GM19452 (cell line): Measurements from ENCODE around the gene EDIL3.
"Not testable (repeated sequence)": the region's sequence is repeated elsewhere in the genome, so short reads cannot be mapped to it uniquely, and the experiment has no call there.

ENCODE experiments used
- ATAC-seq: cut with Tn5 transposase; IDR thresholded peaks from one replicate; pipeline ENCODE4 v1.9.1; 2021; ENCODE audit not compliant: unreplicated experiment

The EDIL3 gene

DNA sequence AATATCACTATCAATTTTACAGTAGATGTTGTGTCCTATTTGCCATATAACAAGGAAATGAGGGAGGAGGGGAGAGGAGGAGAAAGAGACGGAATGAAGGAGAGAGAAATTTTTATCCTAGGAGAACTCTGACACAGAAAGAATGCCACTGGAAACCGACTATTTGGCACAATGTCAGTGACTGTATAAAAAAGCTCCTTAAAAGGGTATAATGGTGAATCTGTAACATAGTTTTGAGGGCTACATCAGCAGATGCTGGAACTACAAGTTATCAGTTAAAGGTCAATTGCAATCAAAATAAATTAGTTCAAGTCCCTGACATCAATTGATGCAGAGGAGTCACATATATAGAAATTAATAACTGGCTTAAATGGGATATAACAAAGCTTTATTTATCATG, 5.7 kb downstream of the EDIL3 start:
- ATAC-seq, result no peak

DNA sequence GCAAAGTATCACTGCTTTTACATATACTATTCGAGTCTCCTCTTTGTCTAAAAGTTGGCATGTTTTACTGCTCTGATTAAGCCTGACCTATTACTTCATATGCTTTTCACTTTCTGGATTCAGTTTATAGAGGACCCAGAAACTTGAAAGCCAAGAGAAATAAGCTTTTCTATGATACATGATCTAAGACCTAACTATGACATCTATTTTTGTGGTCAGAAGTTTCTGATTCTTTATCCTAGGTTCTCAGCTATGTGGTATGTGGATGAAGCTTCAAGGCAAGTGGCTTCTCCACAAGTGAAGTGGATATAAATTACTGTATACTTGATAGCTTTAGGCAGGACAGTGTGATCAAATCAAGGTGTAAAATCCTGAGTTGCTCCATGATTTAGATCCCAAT, 6.3 kb downstream of the EDIL3 start:
- ATAC-seq, result no peak

- ATAC-seq, result no peak
Observed at GRCh38 chr5:84376346-84376745, 8.3 kb downstream of the EDIL3 start.

- ATAC-seq, result no peak
Observed at GRCh38 chr5:84374568-84374967, 10.1 kb downstream of the EDIL3 start.

GRCh38 chr5:84373506-84373905, 11.2 kb downstream of the EDIL3 start:
- no peak for ATAC-seq

GRCh38 chr5:84372066-84372695, 12.5 kb downstream of the EDIL3 start:
- ATAC-seq, result no peak

GRCh38 chr5:84370176-84370575, 14.5 kb downstream of the EDIL3 start:
- ATAC-seq, result no peak

DNA sequence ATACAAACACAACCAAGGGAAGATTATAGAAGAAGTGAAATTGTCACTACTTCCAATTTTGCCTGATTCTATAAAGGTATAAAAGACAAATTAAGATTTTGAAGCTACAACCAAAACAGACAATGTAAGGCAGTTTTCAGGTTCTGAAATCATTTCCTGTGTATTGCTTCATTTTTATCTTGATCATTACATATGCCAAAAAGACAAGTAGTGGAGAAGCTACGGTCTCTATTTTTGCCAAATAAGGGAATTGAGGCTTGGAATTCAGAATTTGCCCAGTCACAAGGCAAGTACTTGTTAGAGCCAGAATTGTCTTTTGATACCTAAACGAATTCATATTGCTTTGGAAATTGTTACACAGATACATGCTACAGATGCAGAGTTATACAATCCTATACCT, 20.6 kb downstream of the EDIL3 start:
- no peak for ATAC-seq

DNA sequence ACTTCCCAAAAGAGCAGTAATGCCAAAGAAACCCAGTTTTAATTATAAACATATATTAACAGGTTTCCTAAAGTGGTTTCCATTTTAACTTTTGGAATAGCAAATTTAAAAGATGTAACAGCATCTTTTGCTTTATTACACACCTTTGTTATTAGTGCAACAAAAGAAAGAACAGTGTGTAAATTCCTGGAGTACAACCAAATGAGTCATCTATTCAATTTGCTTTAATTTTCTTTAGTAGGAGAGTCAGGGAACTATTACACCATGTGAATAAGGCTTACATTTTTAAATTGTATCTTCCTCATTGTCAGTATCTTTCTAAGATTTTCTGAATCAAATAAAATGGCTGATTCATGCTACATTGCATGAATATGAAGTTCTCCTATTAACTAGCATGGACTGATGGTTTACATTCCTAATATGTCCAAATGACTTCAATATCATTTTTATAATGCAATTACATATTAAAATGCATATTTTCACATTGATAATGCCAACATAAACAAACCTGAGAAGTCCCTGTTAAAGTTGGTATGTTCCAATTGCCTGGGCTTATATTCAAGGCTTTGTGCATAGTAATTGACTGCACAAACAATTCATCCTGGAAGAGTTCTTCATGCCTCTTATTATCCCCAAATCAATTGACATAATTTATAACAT, 22.5 kb downstream of the EDIL3 start:
- ATAC-seq, result no peak

DNA sequence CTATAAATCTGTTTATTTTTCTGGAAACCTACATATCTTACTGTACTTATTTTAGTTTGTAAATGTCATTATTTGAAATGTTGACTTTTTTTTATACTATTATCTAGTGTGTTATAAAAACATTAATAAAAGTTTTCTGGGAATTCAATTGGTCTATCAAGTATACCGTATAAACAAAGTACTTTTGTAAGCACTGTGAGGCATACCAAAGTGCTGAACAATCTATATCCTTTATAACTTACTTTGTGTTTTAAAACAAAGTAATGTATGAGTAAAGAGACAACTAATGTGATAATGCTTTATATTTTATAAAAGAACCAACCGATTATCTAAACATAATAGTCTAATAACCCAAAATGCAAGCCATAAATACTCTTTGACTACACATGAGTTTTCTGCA, 23.1 kb downstream of the EDIL3 start:
- no peak for ATAC-seq

DNA sequence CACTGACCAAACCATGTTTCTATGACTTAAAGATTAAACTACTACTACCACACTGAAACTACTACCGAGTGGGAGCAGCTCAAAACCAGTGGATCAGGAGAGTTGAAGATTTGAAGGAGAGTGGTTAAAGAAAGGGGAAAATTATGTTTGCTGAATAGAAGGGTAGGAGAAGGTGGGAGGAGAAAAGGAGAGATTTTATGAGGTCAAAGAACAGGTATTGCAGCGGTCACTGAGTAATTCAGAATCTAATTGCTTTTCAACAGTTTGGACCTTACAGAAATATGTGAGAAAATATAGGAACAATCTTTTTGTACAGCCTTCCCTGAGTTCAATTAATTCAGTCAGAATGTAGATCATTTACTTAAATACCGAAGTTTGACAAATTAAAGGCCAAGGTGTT, 24.6 kb downstream of the EDIL3 start:
- no peak for ATAC-seq

DNA sequence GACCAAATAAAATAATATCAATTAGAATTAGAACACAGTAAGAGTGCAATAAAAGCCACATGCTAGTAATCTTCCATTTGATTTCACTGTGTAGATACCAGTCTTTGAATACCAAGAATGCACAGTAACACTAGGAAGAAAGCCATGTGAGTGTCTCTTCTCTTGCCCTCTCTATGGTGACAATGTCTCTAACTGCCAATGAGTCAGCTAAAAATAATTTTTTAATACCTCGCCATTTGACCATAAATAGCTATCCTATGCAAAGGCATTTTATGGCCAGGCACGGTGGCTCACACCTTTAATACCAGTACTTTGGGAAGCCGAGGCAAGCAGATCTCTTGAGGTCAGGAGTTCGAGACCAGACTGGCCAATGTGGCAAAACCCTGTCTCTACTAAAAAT, 30.6 kb downstream of the EDIL3 start:
- ATAC-seq, result no peak

- no peak for ATAC-seq
Observed at GRCh38 chr5:84344788-84345187, 39.9 kb downstream of the EDIL3 start.

DNA sequence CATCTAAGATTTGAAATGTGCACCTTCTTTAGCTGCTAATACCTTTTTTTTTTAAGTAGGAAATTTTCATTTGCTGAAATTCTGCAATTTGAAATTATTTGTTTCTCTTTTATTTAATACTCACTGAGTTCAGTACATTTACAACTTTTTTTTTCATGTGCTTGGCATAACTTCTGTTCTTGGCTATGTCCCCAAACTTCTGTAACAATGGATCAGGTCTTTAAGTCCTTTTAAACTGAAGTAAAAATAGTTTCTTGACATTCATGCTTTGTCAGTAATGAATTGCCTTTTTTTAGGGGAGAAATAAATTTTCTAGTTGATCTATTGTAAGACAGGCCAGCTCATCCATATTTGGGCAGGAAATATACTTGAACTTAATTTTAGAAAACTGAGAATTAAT, 41.5 kb downstream of the EDIL3 start:
- no peak for ATAC-seq

DNA sequence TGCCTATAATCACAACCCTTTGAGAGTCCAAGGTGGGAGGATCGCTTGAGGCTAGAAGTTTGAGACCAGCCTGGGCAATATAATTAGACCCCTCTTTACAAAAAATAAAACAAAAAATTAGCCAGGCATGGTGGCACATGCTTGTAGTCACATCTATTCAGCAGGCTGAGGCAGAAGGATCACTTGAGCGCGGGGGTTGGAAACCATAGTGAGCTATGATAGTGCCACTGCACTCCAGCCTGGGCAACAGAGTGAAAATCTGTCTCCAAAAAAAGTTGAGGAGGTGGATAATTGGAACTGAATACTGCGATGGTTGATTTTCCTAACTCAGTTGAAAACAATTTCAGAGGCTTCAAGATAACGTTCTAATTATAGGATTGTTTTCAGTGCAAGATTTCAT, 52.6 kb downstream of the EDIL3 start:
- no peak for ATAC-seq

GRCh38 chr5:84327591-84327990, 57.1 kb downstream of the EDIL3 start:
- no peak for ATAC-seq

DNA sequence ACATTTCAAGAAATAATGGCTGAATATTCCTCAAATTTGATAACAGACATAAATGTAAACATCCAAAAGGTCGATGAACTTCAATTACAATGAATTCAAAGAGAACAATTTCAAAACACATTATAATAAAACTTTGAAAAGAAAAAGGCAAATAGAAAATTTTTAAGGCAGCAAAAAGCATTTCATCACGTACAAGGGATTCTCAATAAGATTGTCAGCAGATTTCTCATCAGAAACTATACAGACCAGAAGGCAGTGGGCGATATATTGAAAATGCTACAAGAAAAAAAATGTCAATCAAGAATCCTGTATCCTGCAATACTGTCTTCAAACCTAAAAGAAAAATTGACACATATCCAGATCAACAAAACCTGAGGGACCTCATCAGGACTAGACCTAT, 62.0 kb downstream of the EDIL3 start:
- no peak for ATAC-seq

DNA sequence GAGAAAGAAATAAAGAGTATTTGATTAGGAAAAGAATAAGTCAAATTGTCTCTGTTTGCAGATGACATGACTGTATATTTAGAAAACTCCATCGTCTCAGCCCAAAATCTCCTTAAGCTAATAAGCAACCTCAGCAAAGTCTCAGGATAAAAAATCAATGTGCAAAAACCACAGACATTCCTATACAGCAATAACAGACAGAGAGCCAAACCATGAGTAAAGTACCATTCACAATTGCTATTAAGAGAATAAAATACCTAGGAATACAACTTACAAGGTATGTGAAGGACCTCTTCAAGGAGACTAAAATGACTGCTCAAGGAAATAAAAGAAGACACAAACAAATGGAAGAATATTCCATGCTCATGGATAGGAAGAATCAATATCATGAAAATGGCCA, 66.9 kb downstream of the EDIL3 start:
- not testable (repeated sequence) for ATAC-seq

DNA sequence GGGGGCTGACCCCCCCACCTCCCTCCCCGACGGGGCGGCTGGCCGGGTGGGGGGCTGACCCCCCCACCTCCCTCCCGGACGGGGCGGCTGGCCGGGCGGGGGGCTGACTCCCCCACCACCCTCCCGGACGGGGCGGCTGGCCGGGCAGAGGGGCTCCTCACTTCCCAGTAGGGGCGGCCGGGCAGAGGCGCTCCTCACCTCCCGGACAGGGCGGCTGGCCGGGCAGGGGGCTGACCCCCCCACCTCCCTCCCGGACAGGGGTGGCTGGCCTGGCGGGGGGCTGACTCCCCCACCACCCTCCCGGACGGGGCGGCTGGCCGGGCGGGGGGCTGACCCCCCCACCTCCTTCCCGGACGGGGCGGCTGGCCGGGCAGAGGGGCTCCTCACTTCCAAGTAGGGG, 72.4 kb downstream of the EDIL3 start:
- not testable (repeated sequence) for ATAC-seq

- not testable (repeated sequence) for ATAC-seq
Observed at GRCh38 chr5:84309850-84310249, 74.8 kb downstream of the EDIL3 start.

GRCh38 chr5:84306601-84307000, 78.1 kb downstream of the EDIL3 start:
- no peak for ATAC-seq

DNA sequence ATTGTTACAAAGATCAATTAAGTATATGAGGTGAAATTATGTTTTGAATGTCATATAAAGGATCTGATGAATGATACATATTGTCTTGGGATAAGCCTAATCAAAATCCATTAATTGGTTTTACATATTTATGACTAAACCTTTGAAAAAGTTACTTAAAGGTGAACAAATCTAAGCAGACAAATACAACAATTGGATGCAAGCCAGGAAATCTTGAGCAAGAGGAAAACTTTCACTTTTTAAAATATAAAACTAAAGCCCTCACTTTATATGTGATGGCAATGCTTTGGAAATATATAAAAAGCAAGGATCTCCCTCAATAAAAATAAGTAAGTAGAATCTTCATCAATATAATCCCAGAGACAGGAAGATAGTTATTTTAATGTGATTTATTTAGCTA, 80.1 kb downstream of the EDIL3 start:
- ATAC-seq, result no peak

DNA sequence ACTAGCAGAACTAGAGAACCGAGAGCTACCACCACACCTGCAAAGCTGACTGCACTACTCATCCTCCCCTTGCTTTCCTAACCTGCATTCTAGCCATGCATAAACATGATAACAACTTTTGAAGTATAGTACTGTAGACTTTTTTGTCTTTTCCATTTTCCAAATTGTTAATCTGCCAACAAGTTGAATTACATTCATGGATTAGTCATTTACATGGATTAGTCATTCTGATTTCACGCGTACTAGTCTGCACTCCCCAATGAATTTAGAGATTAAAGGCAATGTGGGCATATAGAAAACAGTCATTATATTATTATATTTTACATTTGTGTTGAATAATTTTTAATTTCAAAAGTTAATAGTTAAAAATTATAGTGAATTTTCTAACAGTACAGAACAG, 81.4 kb downstream of the EDIL3 start:
- no peak for ATAC-seq
